Gastroesophageal sphincter (tissue), 3 donors: ENCODE data around the gene ZNF219.

ENCODE experiments used
- EP300 ChIP-seq: sonication (generic); formaldehyde crosslinking; IDR thresholded peaks from one replicate; pipeline ENCODE4 v1.6.1; 2017; ENCODE audit warnings: antibody characterized with exemption, mild to moderate bottlenecking
- POLR2A ChIP-seq, 2 donors: fragments of 450-650 bp; IDR thresholded peaks; one replicate each; pipeline ENCODE4 v1.6.1; 2017; ENCODE audit warnings: antibody characterized with exemption in 2 of 2, mild to moderate bottlenecking in 2 of 2, moderate library complexity in 1 of 2
- POLR2AphosphoS5 ChIP-seq: sonication (generic); formaldehyde crosslinking; IDR thresholded peaks from one replicate; pipeline ENCODE4 v1.6.1; 2017; ENCODE audit warnings: antibody characterized with exemption
- TF ChIP-seq, protein P1 (sequence below), 4 experiments: fragments of 200-600 bp in 2 of 4; fragments of 450-650 bp in 2 of 4; sonication (generic) in 1 of 4; IDR thresholded peaks; one replicate each; pipeline ENCODE4 v1.5.1; 2017 to 2019; ENCODE audit warnings: antibody characterized with exemption in 4 of 4, mild to moderate bottlenecking in 2 of 4, moderate library complexity in 2 of 4

DNA sequence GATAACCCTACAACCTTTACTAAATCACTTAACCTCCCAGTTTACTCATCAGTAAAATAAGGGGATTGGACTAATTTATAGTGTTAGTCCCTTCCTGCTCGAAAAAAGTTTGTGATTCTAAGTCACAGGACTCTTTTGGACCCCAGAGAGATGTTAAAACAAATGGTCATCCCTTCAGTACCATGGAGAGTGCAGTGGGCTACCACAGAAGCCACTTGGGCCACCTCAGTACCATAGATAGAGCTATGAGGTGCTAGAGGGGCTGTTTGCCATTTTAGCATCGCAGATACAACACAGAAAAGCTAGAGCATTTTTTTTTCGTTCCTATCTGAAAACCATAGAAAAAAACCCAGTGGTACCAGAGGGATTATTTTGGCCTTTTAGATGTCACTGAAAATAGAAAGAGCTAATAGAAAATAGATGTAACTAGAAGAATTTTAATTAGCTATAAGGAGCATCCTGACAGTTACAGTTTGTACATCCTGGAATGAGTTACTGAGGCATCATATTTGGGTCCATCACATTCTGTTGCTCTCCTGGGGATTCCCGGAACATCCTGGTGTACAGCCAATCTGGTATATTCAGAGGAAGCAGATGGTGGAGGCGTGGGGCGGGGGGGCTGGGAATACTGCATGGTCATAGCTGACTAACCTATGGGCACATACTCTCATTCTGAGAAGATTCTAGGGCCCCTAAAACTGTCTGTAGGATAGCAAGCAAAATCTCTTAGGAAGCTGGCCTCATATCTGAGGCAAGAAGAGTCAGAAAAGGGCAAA lies 2.8 kb downstream of the ZNF219 start:
- TF ChIP-seq POLR2A (IDR thresholded peaks at IDR 0.05) (no peak), EP300 (no peak), POLR2AphosphoS5 (no peak)
- TF ChIP-seq, protein P1, sequence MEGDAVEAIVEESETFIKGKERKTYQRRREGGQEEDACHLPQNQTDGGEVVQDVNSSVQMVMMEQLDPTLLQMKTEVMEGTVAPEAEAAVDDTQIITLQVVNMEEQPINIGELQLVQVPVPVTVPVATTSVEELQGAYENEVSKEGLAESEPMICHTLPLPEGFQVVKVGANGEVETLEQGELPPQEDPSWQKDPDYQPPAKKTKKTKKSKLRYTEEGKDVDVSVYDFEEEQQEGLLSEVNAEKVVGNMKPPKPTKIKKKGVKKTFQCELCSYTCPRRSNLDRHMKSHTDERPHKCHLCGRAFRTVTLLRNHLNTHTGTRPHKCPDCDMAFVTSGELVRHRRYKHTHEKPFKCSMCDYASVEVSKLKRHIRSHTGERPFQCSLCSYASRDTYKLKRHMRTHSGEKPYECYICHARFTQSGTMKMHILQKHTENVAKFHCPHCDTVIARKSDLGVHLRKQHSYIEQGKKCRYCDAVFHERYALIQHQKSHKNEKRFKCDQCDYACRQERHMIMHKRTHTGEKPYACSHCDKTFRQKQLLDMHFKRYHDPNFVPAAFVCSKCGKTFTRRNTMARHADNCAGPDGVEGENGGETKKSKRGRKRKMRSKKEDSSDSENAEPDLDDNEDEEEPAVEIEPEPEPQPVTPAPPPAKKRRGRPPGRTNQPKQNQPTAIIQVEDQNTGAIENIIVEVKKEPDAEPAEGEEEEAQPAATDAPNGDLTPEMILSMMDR (IDR thresholded peaks at IDR 0.05) = no peak
